Activated CD4-positive, alpha-beta T cell treated with anti-CD3 and anti-CD28 coated beads for 36 hours (primary cell): ENCODE results near the gene TRAFD1. TPM values are rescaled to one million over a fixed set of nuclear protein-coding genes. Genes with fewer than 3 reads are reported as not detected.

ENCODE experiments used
- ATAC-seq: fragments of 200-7000 bp; cut with Tn5 transposase; one replicate; pipeline ENCODE4 v1.10.0; 2021; ENCODE audit warnings: mild to moderate bottlenecking, moderate library complexity
- CTCF ChIA-PET: fragments of 350-600 bp; sonication (Branson Sonifier 250); formaldehyde crosslinking; loops from one replicate; lab custom pipeline; 2021; ENCODE audit warnings: antibody characterized with exemption; lab: Charles Lee
- POLR2A ChIA-PET: fragments of 350-600 bp; sonication (Branson Sonifier 250); formaldehyde crosslinking; loops from one replicate; lab custom pipeline; 2021; ENCODE audit warnings: antibody characterized with exemption, inconsistent platforms; lab: Charles Lee
- DNase-seq: peaks from one replicate; pipeline ENCODE4 v3.0.0-alpha.2; 2020
- H3K27ac Mint-ChIP-seq: one replicate; pipeline ENCODE4 v1.8.0; 2021; ENCODE audit warnings: mixed read lengths
- H3K27me3 Mint-ChIP-seq: one replicate; pipeline ENCODE4 v1.8.0; 2021; ENCODE audit warnings: mixed read lengths
- H3K36me3 Mint-ChIP-seq: one replicate; pipeline ENCODE4 v1.8.0; 2021; ENCODE audit warnings: low read depth, mixed read lengths
- H3K4me1 Mint-ChIP-seq: one replicate; pipeline ENCODE4 v1.8.0; 2021; ENCODE audit warnings: mixed read lengths
- H3K4me3 Mint-ChIP-seq: one replicate; pipeline ENCODE4 v1.8.0; 2021; ENCODE audit warnings: mild to moderate bottlenecking, moderate library complexity, mixed read lengths
- H3K9me3 Mint-ChIP-seq: one replicate; pipeline ENCODE4 v1.8.0; 2021; ENCODE audit warnings: low read depth, mixed read lengths
- intact Hi-C, 2 experiments: fragments of 100-400 bp; cut with DNase I in 1 of 2; cut with micrococcal nuclease in 1 of 2; formaldehyde crosslinking; loops; one replicate each; pipeline versions ENCODE4 v1.14.2 to v1.15.1; 2022 to 2024; cut with DNase I, micrococcal nuclease
- total RNA-seq, 2 experiments: library from RNA; stranded (reverse); gene quantifications; one replicate each; pipeline ENCODE4 v1.2.3, GENCODE V29; 2021

TRAFD1 gene
- total RNA-seq, 2 experiments from 2014 or later, result 52.5 to 54.1 TPM

DNA sequence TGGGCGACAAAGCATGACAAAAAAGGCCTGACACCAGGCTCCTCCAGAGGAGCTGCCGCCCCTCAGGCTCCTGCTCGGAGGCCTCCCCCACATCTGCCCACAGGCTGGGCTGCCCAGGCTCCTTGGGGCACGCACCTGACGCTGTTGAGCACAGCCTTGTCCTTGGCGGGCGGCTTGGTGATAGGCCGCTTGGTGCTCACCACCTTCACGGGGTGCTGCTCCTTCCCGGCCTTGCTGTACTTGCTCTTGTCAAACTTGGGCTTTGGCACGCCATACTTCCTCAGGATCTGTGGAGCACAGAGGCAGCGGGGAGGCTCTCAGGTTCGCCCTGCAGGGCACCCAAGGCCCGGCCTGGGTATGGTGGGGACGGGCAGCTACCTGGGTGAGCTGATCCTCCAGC, 53.4 kb downstream of the TRAFD1 start:
- Mint-ChIP-seq H3K36me3 (peaks cover 16% of the 10 kb centered on the region), H3K4me1 (peaks cover 16% of the 10 kb centered on the region), H3K27ac (no peak overlapping the region), H3K4me3 (no peak overlapping the region), H3K27me3 (no peaks in the 10 kb centered on the region), H3K9me3 (no peaks in the 10 kb centered on the region)
- no peak for DNase-seq
- ChIA-PET POLR2A (no interaction called here), CTCF (interaction anchor here (0.6 to 1.2 kb wide), 2 partner anchors 48 to 232 kb away, joined by 3 read pairs; no protein-coding TSS in a partner anchor)
- ATAC-seq, result no peak
- intact Hi-C loops, result no loop called here

DNA sequence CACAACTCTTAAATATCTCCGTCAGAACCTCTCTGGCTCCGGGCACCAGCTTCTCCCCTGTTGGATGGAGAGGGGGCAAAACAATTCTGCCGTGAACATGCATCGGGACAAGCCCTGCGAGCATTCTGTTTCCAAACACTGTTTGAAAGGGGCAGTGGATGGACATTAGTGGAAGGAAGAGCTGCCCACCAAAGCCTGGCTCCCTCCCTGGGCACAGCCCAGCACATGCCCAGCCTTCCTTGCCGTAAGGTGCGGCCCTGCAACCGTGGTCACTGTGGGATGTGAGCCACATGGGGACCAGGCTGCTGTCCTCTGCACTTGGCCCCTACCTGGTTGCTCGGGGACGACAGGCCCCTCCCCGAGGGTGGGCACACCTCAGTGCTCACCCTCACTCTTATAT, 54.0 kb downstream of the TRAFD1 start:
- H3K4me3 Mint-ChIP-seq, result no peak overlapping the region
- ChIA-PET POLR2A (no interaction called here), CTCF (interaction anchor here (0.6 kb wide), 1 partner anchor 232 kb away, joined by 3 read pairs; no protein-coding TSS in a partner anchor)
- no peak for ATAC-seq
- no peak overlapping the region for H3K27ac Mint-ChIP-seq
- DNase-seq, result no peak
- H3K27me3 Mint-ChIP-seq, result no peaks in the 10 kb centered on the region
- peaks cover 18% of the 10 kb centered on the region for H3K4me1 Mint-ChIP-seq
- intact Hi-C loops, result no loop called here
- no peaks in the 10 kb centered on the region for H3K9me3 Mint-ChIP-seq
- peaks cover 16% of the 10 kb centered on the region for H3K36me3 Mint-ChIP-seq

DNA sequence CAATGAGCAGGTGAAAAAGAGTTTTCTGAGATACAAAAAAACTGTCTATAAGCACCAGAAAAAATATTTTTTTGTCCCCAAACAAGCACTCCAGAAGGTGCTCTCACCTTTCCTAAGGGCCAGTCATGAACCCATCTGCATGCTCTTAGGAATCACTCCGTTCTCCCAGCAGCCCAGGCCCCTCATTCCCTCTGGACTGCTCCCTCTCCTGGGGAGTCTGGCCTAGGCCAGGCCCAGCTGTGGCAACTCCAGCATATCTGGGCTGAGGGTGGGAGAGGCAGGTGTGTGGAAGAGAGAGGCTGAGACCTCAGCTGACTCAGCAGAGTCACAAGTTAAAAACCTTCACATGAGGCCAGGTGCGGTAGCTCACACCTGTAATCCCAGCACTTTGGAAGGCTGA, 54.6 kb downstream of the TRAFD1 start:
- H3K27ac Mint-ChIP-seq, result peak overlapping the region; percentile 57
- intact Hi-C loops, result no loop called here
- DNase-seq, result no peak
- H3K4me1 Mint-ChIP-seq, result peaks cover 18% of the 10 kb centered on the region
- no peaks in the 10 kb centered on the region for H3K9me3 Mint-ChIP-seq
- CTCF ChIA-PET, result no interaction called here
- peaks cover 17% of the 10 kb centered on the region for H3K36me3 Mint-ChIP-seq
- no peak for ATAC-seq
- no peaks in the 10 kb centered on the region for H3K27me3 Mint-ChIP-seq
- POLR2A ChIA-PET, result no interaction called here
- H3K4me3 Mint-ChIP-seq, result no peak overlapping the region

DNA sequence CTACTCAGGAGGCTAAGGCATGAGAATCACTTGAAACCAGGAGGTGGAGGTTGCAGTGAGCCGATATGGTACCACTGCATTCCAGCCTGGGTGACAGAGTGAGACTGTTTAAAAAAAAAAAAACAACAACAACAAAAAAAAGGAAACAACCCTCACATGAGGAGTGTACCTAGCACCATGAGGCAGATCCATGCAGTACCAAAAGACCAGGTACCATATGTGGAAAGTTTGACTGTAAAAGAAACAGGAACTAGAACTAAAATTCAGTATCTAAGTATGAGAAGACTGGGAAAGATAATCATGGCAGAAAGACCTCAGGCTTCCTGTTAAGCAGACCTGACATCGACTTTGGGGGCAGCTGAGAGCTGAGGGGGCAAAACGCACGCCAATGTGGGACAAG, 55.1 kb downstream of the TRAFD1 start:
- Mint-ChIP-seq H3K4me1 (peaks cover 18% of the 10 kb centered on the region), H3K9me3 (no peaks in the 10 kb centered on the region), H3K36me3 (peaks cover 14% of the 10 kb centered on the region), H3K27me3 (no peaks in the 10 kb centered on the region), H3K4me3 (no peak overlapping the region), H3K27ac (peak overlapping the region; percentile 13)
- ChIA-PET POLR2A (no interaction called here), CTCF (no interaction called here)
- ATAC-seq (no peak), DNase-seq (no peak)
- intact Hi-C loops, result no loop called here

DNA sequence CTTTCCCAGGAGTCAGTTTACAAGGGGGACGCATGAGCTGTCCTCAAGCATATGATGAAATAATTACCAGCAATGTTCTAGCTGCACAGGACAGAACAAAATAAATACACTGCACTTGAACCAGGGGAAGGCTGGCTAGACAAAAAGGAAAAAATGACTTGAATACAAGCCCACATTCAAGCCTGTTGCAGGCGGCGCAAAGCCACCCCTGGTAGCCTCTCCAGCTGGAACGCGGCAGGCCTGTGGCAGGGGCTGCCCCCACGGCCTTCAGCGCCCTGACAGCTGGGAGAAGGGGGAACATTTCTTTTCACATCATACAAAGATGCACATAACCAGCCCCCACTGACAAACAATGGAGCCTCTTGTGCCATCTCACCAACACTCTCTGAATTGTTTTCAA, 57.1 kb downstream of the TRAFD1 start:
- H3K4me1 Mint-ChIP-seq, result peaks cover 18% of the 10 kb centered on the region
- ATAC-seq (no peak), DNase-seq (no peak)
- no peak overlapping the region for H3K27ac Mint-ChIP-seq
- intact Hi-C loops, result no loop called here
- H3K4me3 Mint-ChIP-seq, result no peak overlapping the region
- peaks cover 10% of the 10 kb centered on the region for H3K36me3 Mint-ChIP-seq
- H3K27me3 Mint-ChIP-seq, result no peaks in the 10 kb centered on the region
- CTCF ChIA-PET, result interaction anchor here (0.6 to 1.6 kb wide), 7 partner anchors 10 to 326 kb away, joined by 3 to 5 read pairs (median 3); no protein-coding TSS in a partner anchor
- H3K9me3 Mint-ChIP-seq, result no peaks in the 10 kb centered on the region
- POLR2A ChIA-PET, result no interaction called here

DNA sequence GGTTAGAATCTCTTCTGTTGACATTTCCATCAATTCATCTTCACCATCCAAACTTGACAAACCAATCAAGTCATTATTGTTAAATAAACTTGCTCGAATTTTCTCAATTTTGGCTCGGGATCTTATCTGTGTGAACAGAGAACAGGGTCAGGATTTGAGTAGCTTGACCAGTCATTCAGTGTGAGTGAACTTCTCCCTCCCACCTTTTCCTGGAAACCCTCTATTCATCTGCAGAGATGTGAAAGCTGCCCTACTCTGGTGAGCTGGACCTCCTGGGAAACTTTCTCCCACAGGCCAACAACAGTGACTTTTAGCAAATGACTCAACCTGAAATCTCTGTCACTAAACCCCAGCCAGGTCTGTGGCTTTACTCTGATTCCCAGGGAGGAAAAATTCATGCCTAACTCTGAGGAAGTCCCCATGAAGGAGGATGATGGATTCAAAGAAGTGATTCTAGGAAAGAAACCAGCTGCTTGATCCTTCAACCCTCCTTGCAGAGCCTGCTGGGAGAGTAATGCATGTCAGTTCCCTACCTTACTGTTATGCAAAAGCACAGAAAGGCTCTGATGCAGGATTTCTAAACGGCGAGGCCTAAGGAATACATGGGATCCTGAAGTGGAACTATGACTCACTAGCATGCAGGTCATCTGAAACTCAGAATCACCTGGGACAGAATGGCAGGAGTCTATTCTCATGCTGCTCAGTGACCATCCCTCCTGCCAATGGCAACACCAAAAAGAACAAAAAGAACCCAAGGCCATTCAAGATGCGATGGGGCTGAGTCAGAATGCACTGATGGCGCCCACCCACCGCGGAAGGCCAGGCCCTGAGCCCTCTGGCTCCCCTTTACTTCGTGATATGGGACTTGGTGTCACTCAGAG, 58.0 kb downstream of the TRAFD1 start:
- peak overlapping the region; percentile 53 for H3K27ac Mint-ChIP-seq
- H3K4me1 Mint-ChIP-seq, result peaks cover 18% of the 10 kb centered on the region
- no peak overlapping the region for H3K4me3 Mint-ChIP-seq
- no peaks in the 10 kb centered on the region for H3K9me3 Mint-ChIP-seq
- ATAC-seq (peak; percentile 84), DNase-seq (peak; percentile 57)
- ChIA-PET CTCF (interaction anchor here (0.7 to 1.6 kb wide), 5 partner anchors 9 to 327 kb away, joined by 3 to 5 read pairs (median 4); no protein-coding TSS in a partner anchor), POLR2A (interaction anchor here (0.6 to 0.8 kb wide), 2 partner anchors 32 to 108 kb away, joined by 3 to 4 read pairs; no protein-coding TSS in a partner anchor)
- H3K36me3 Mint-ChIP-seq, result peaks cover 10% of the 10 kb centered on the region
- H3K27me3 Mint-ChIP-seq, result no peaks in the 10 kb centered on the region
- intact Hi-C loops, result no loop called here

DNA sequence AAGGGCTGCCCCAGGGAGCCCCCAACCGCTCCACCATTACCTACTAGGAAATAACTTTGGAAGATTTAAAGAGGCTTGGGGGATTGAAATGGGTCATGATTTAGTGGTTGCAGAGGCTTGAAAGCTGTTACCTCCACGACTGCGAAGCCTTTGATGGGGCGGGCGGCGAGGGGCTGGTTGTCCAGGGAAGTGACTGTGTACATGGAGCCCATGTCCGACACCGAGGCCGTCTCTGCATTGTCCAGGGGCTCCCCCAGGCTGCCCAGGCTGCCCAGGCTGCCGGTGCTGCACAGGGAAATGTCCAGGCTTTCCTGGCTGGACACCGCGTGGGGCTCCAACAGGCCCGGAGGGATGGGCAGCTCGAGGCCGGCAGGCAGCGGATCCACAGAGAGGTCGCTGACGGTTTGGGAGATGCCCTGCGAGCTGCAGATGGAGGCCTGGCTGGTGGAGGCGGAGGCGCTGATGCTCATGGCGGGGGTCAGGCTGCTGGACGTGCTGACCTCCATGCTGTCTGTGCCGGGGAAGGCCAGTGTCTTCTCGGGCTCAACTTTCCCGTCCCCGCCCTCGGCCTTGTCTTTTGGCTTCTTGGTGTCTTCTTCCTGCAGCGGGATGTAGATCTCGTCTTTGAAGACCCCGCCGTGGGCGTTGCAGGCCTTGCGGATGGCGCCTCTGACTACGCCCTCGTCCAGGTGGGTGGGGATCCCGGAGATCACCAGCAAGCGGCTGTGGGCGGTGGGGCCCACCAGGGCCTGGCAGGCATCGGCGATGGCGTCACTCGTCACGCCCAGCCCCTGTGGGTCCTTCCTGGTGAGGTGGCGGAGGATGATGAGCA, 58.9 kb downstream of the TRAFD1 start:
- ChIA-PET CTCF (no interaction called here), POLR2A (interaction anchor here (0.6 kb wide), 1 partner anchor 33 kb away, joined by 4 read pairs; no protein-coding TSS in a partner anchor)
- DNase-seq, result no peak
- intact Hi-C loops, result no loop called here
- Mint-ChIP-seq H3K4me1 (peaks cover 18% of the 10 kb centered on the region), H3K27me3 (no peaks in the 10 kb centered on the region), H3K27ac (no peak overlapping the region), H3K4me3 (no peak overlapping the region), H3K36me3 (peaks cover 6% of the 10 kb centered on the region), H3K9me3 (no peaks in the 10 kb centered on the region)
- ATAC-seq, result no peak

DNA sequence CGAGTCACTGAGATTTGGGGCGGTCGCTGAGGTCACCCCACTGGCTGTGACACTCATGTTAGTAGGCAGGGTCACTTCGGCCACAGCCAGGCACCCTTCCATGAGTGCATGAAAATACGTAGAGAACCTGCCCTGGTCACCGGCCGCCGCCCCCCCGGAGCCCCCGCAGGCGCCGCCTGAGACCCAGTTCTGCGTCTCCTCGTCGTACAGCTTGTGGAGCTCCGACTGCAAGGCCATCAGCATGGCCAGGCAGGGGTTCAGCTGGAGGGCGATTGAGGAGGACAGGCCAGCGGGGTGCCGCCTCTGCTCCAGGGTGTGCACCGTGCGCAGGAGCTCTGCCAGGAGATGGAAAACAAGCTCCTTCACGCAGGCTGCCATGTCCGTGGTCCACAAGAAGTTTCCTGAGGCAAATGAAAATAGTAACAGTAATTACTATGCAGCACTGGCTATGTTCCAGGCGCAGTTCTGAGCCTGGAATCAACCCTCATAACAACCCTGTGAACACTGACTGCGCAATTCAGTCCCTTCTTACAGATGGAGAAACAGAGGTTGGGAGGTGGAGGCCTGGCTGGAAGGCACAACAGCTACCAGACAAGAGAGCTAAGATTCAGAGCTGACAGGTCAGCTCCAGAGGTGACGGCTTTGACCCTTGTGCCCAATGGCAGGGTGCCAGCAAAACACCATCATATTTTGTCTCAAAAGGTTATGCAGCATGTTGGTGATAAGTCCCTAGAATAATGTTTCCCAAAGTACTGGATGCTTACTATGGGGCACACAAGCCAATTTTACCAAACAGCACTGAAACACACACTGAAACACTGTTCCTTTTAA, 59.9 kb downstream of the TRAFD1 start:
- no peak overlapping the region for H3K27ac Mint-ChIP-seq
- intact Hi-C loops, result no loop called here
- no peak for ATAC-seq
- no peaks in the 10 kb centered on the region for H3K27me3 Mint-ChIP-seq
- no peak overlapping the region for H3K4me3 Mint-ChIP-seq
- DNase-seq, result no peak
- peaks cover 10% of the 10 kb centered on the region for H3K36me3 Mint-ChIP-seq
- POLR2A ChIA-PET, result no interaction called here
- H3K9me3 Mint-ChIP-seq, result no peaks in the 10 kb centered on the region
- H3K4me1 Mint-ChIP-seq, result peaks cover 17% of the 10 kb centered on the region
- CTCF ChIA-PET, result interaction anchor here (0.6 kb wide), 1 partner anchor 218 kb away, joined by 3 read pairs; no protein-coding TSS in a partner anchor

DNA sequence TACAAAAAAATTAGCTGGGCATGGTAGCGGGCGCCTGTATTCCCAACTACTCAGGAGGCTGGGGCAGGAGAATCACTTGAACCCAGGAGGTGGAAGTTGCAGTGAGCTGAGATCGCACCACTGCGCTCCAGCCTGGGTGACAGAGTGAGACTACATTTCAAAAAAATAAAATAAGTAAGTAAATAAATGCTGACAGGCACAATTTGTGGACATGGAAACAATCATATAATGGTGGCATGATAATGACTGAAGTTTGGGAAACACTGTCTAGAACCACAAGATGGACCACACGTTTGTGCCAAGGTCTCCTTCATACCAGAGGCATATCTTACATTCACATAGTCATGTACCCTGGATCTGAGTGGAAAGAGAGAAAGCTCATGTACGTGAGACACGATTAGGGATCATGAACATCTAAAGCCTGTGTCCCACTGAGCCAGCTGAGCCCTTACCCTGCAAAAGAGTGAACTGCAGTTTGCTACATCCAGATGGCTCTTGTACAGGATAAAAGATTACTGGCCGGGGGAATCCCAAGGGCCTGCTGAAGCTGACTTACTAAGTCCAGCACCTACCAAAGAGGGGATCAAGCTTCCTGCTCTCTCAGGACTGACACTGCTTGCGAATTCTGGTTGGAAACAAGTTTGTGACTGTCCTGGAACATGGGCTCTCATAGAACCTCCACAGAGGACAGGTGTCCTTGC, 62.9 kb downstream of the TRAFD1 start:
- ChIA-PET CTCF (interaction anchor here (0.6 to 1.5 kb wide), 3 partner anchors 10 to 27 kb away, joined by 3 to 5 read pairs (median 4); no protein-coding TSS in a partner anchor), POLR2A (no interaction called here)
- Mint-ChIP-seq H3K9me3 (no peaks in the 10 kb centered on the region), H3K4me1 (peaks cover 7% of the 10 kb centered on the region), H3K4me3 (no peak overlapping the region), H3K36me3 (peaks cover 10% of the 10 kb centered on the region), H3K27ac (no peak overlapping the region), H3K27me3 (no peaks in the 10 kb centered on the region)
- ATAC-seq, result no peak
- intact Hi-C loops, result no loop called here
- DNase-seq, result no peak

DNA sequence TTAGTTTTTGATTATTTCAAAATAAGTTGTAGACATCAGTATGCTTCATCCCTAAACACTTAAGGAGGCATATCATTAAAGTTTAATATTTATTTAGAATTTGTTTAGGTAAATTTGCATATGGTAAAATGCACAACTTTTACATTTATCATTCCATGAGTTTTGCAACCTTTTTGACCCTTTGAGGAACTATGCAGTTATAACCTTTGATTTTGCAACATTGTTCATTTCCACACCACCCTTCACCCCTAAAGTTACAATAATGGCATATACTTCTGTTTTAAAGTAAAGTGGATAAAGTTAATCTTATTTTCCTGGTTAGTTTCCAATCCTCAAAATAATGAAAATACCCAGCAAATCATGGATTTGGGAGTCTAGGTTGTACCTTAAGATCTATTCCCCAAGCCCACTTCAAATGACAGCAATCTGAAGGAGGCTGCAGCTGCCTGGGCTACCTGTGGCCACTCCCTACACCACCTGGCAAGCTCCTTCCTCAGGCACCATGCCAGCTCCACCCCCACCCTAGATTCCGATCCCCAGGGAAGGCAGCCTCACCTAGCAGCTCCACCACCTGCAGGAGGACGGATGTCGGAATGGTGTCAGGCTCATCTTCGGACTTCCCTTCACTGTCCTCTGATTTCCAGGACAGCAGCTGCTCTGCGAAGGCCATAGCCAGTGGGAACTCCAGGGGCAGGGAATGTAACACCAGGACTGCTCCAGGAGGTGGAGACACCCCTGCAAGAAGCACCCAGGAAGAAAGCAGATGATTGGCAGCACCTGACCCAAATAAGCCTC, 65.1 kb downstream of the TRAFD1 start:
- peaks cover 11% of the 10 kb centered on the region for H3K36me3 Mint-ChIP-seq
- no peak overlapping the region for H3K4me3 Mint-ChIP-seq
- no peak for DNase-seq
- intact Hi-C loops, result no loop called here
- H3K27me3 Mint-ChIP-seq, result no peaks in the 10 kb centered on the region
- H3K9me3 Mint-ChIP-seq, result no peaks in the 10 kb centered on the region
- H3K4me1 Mint-ChIP-seq, result no peaks in the 10 kb centered on the region
- ChIA-PET POLR2A (no interaction called here), CTCF (interaction anchor here (0.6 to 1.3 kb wide), 3 partner anchors 8 to 762 kb away, joined by 3 to 4 read pairs (median 3); no protein-coding TSS in a partner anchor)
- H3K27ac Mint-ChIP-seq, result no peak overlapping the region
- ATAC-seq, result no peak
